Measurements from ENCODE around the gene PSMC5. TPM values are rescaled to one million over a fixed set of nuclear protein-coding genes. Genes with fewer than 3 reads are reported as not detected.
"Not testable (repeated sequence)": the region's sequence is repeated elsewhere in the genome, so short reads cannot be mapped to it uniquely, and the experiment has no call there.

The PSMC5 gene
- total RNA-seq, 2 experiments from 2014 or later, result 32.6 to 105 TPM

GRCh38 chr17:63880706-63881105 is 53.5 kb downstream of the PSMC5 start:
- H4K20me1 ChIP-seq (ENCODE audit: insufficient read depth, low read length), result no peaks in the 10 kb centered on the region
- no peak overlapping the region for H3K27ac ChIP-seq (ENCODE audit: low read depth, low read length, poor library complexity, severe bottlenecking)
- no TSS peak for BruUV-seq (replicated peaks)
- no peaks in the 10 kb centered on the region for H3K4me1 ChIP-seq (ENCODE audit: insufficient read depth, low read length, poor library complexity, severe bottlenecking)
- H3K79me2 ChIP-seq (ENCODE audit: insufficient read depth, low read depth, low read length), result no peaks in the 10 kb centered on the region
- intact Hi-C loops (cut with micrococcal nuclease; ENCODE audit: unreplicated experiment), result no loop called here
- no peaks in the 10 kb centered on the region for H3K36me3 ChIP-seq (ENCODE audit: insufficient read depth, low read length)
- H3K9me3 ChIP-seq (ENCODE audit: low read length), result no peaks in the 10 kb centered on the region
- no peak for DNase-seq (ENCODE audit: low spot score)
- POLR2A ChIA-PET, result interaction anchor here (0.6 kb wide), 1 partner anchor 142 kb away, joined by 3 read pairs; no protein-coding TSS in a partner anchor
- CTCF ChIA-PET (ENCODE audit: unreplicated experiment), result no interaction called here
- no peak overlapping the region for H2AFZ ChIP-seq (ENCODE audit: low read length)
- H3K4me2 ChIP-seq (ENCODE audit: low read length), result no peak overlapping the region
- H3K4me3 ChIP-seq (ENCODE audit: low read depth, low read length, poor library complexity, severe bottlenecking), result no peak overlapping the region
- H3K9me2 ChIP-seq (ENCODE audit: insufficient read depth, low read length), result no peaks in the 10 kb centered on the region
- TF ChIP-seq EZH2phosphoT487 (IDR thresholded peaks at IDR 0.05; ENCODE audit: borderline replicate concordance, low read depth, low read length), result no peak
- TF ChIP-seq CTCF (conservative IDR thresholded peaks at IDR 0.05; ENCODE audit: low read length), result no peak

- H3K4me2 ChIP-seq (ENCODE audit: low read length); H3K9me3 ChIP-seq (ENCODE audit: low read length); H3K4me1 ChIP-seq (ENCODE audit: insufficient read depth, low read length, poor library complexity, severe bottlenecking); BruUV-seq (replicated peaks); intact Hi-C loops (cut with micrococcal nuclease; ENCODE audit: unreplicated experiment); H2AFZ ChIP-seq (ENCODE audit: low read length); H3K9me2 ChIP-seq (ENCODE audit: insufficient read depth, low read length); H3K4me3 ChIP-seq (ENCODE audit: low read depth, low read length, poor library complexity, severe bottlenecking); H4K20me1 ChIP-seq (ENCODE audit: insufficient read depth, low read length); DNase-seq (ENCODE audit: low spot score); H3K27ac ChIP-seq (ENCODE audit: low read depth, low read length, poor library complexity, severe bottlenecking); H3K79me2 ChIP-seq (ENCODE audit: insufficient read depth, low read depth, low read length); CTCF ChIA-PET (ENCODE audit: unreplicated experiment); H3K36me3 ChIP-seq (ENCODE audit: insufficient read depth, low read length): not testable (repeated sequence)
- POLR2A ChIA-PET, result interaction anchor here (0.6 kb wide), 1 partner anchor 141 kb away, joined by 3 read pairs; no protein-coding TSS in a partner anchor
Observed at GRCh38 chr17:63881337-63881736, 54.1 kb downstream of the PSMC5 start.

Other genes with a start within 250 kb of the PSMC5 start
- 13.4 and 16.2 TPM in 2 replicates for gene TACO1, start 226.5 kb upstream of the PSMC5 start, total RNA-seq (2014; rRNA removed; shearing (Covaris generic))
- gene TACO1, start 226.5 kb upstream of the PSMC5 start, total RNA-seq (2022), result 26.0 and 28.8 TPM in 2 replicates
- gene MAP3K3, start 205.0 kb upstream of the PSMC5 start, total RNA-seq (2014; rRNA removed; shearing (Covaris generic)), result 16.5 and 26.0 TPM in 2 replicates
- gene MAP3K3, start 205.0 kb upstream of the PSMC5 start, total RNA-seq (2022), result 28.6 and 29.0 TPM in 2 replicates
- 406 and 428 TPM in 2 replicates for gene LIMD2, start 127.3 kb upstream of the PSMC5 start, total RNA-seq (2014; rRNA removed; shearing (Covaris generic))
- 286 and 306 TPM in 2 replicates for gene LIMD2, start 127.3 kb upstream of the PSMC5 start, total RNA-seq (2022)
- gene STRADA, start 85.6 kb upstream of the PSMC5 start, total RNA-seq (2014; rRNA removed; shearing (Covaris generic)), result 31.9 and 37.2 TPM in 2 replicates
- gene STRADA, start 85.6 kb upstream of the PSMC5 start, total RNA-seq (2022), result 68.0 and 80.3 TPM in 2 replicates
- gene CCDC47, start 53.8 kb upstream of the PSMC5 start, total RNA-seq (2014; rRNA removed; shearing (Covaris generic)), result 27.5 and 37.6 TPM in 2 replicates
- 37.8 and 50.3 TPM in 2 replicates for gene CCDC47, start 53.8 kb upstream of the PSMC5 start, total RNA-seq (2022)
- 74.1 and 85.1 TPM in 2 replicates for gene DDX42, start 53.3 kb upstream of the PSMC5 start, total RNA-seq (2014; rRNA removed; shearing (Covaris generic))
- 145 and 156 TPM in 2 replicates for gene DDX42, start 53.3 kb upstream of the PSMC5 start, total RNA-seq (2022)
- gene FTSJ3, start 232 bp downstream of the PSMC5 start, total RNA-seq (2014; rRNA removed; shearing (Covaris generic)), result 32.4 and 43.0 TPM in 2 replicates
- 38.2 and 49.0 TPM in 2 replicates for gene FTSJ3, start 232 bp downstream of the PSMC5 start, total RNA-seq (2022)
- gene SMARCD2, start 15.3 kb downstream of the PSMC5 start, total RNA-seq (2014; rRNA removed; shearing (Covaris generic)), result 112 and 120 TPM in 2 replicates
- gene SMARCD2, start 15.3 kb downstream of the PSMC5 start, total RNA-seq (2022), result 127 and 136 TPM in 2 replicates
- gene CSH2, start 46.2 kb downstream of the PSMC5 start, total RNA-seq (2014; rRNA removed; shearing (Covaris generic)), result not detected in 2 replicates
- gene CSH2, start 46.2 kb downstream of the PSMC5 start, total RNA-seq (2022), result not detected in 2 replicates
- gene GH2, start 54.5 kb downstream of the PSMC5 start, total RNA-seq (2014; rRNA removed; shearing (Covaris generic)), result not detected in 2 replicates
- gene GH2, start 54.5 kb downstream of the PSMC5 start, total RNA-seq (2022), result not detected in 2 replicates
- not detected in 2 replicates for gene CSH1, start 69.1 kb downstream of the PSMC5 start, total RNA-seq (2014; rRNA removed; shearing (Covaris generic))
- gene CSH1, start 69.1 kb downstream of the PSMC5 start, total RNA-seq (2022), result not detected in 2 replicates
- gene CSHL1, start 83.8 kb downstream of the PSMC5 start, total RNA-seq (2014; rRNA removed; shearing (Covaris generic)), result not detected in 2 replicates
- gene CSHL1, start 83.8 kb downstream of the PSMC5 start, total RNA-seq (2022), result not detected in 2 replicates
- 0.21 and 4.3 TPM in 2 replicates for gene GH1, start 91.4 kb downstream of the PSMC5 start, total RNA-seq (2014; rRNA removed; shearing (Covaris generic))
- 0.96 TPM in 1 of 2 replicates, not detected in the other for gene GH1, start 91.4 kb downstream of the PSMC5 start, total RNA-seq (2022)
- gene CD79B, start 104.9 kb downstream of the PSMC5 start, total RNA-seq (2014; rRNA removed; shearing (Covaris generic)), result 743 and 751 TPM in 2 replicates
- 457 and 479 TPM in 2 replicates for gene CD79B, start 104.9 kb downstream of the PSMC5 start, total RNA-seq (2022)
- gene SCN4A, start 145.5 kb downstream of the PSMC5 start, total RNA-seq (2014; rRNA removed; shearing (Covaris generic)), result 3.0 and 6.4 TPM in 2 replicates
- 9.0 and 11.9 TPM in 2 replicates for gene SCN4A, start 145.5 kb downstream of the PSMC5 start, total RNA-seq (2022)
- gene PRR29, start 170.9 kb downstream of the PSMC5 start, total RNA-seq (2014; rRNA removed; shearing (Covaris generic)), result 0.16 TPM in 1 of 2 replicates, not detected in the other
- gene PRR29, start 170.9 kb downstream of the PSMC5 start, total RNA-seq (2022), result 0.29 TPM in 1 of 2 replicates, not detected in the other
- gene ICAM2, start 193.2 kb downstream of the PSMC5 start, total RNA-seq (2014; rRNA removed; shearing (Covaris generic)), result 76.4 and 112 TPM in 2 replicates
- gene ICAM2, start 193.2 kb downstream of the PSMC5 start, total RNA-seq (2022), result 79.1 and 88.7 TPM in 2 replicates

Data from OCI-LY7 (cell line).